Activated gamma-delta T cell treated with Interleukin-2 at 50 U/mL for 16 hours (primary cell): ENCODE results near the gene EIF4A3.
"Not testable (repeated sequence)": the region's sequence is repeated elsewhere in the genome, so short reads cannot be mapped to it uniquely, and the experiment has no call there.

Source experiments
- DNase-seq: peaks from one replicate; pipeline ENCODE4 v3.0.0-alpha.2; 2020

The EIF4A3 gene

GRCh38 chr17:80097844-80098691, 48.9 kb downstream of the EIF4A3 start:
- DNase-seq, result no peak

- no peak for DNase-seq
These were observed 49.8 kb downstream of the EIF4A3 start for GRCh38 chr17:80097127-80097621.

- DNase-seq, result no peak
These were observed 50.3 kb downstream of the EIF4A3 start for GRCh38 chr17:80096561-80097021.

GRCh38 chr17:80095844-80096475, 51.0 kb downstream of the EIF4A3 start:
- no peak for DNase-seq

DNA sequence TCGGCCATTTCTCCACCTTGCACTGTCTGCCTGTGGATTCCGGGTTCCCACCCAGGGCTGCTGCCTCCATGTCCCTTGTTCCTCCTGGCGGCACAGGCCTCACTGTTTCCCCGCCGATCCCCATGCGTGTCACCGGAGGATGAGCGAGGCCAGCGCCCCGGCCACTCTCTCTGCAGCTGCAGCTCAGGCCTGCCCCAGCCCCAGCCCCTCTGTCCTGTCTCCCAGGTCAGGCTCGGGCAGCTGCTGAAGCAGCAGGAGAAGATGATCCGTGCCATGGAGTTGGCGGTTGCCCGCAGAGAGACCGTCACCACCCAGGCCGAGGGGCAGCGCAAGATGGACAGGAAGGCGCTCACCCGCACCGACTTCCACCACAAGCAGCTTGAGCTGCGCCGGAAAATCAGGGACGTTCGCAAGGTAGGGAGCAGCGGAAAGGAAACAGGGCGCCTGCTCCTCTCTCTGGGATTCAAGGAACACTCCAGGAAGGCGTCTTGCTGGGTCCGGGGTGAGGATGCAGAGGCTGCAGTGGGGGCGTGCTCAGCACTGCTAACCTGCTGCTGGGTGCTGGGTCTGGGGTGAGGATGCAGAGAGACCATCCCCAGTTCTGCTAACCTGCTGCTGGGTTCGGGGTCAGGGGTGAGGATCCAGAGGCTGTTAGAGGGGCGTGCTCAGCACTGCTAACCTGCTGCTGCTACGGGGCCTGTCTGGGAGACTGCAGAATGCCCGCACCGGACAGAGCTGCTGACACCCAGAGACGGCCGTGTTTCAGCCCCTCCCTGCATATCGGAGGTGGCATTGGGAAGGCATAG, 51.7 kb downstream of the EIF4A3 start:
- DNase-seq, result no peak

GRCh38 chr17:80092959-80093358, 54.0 kb downstream of the EIF4A3 start:
- DNase-seq, result no peak

DNA sequence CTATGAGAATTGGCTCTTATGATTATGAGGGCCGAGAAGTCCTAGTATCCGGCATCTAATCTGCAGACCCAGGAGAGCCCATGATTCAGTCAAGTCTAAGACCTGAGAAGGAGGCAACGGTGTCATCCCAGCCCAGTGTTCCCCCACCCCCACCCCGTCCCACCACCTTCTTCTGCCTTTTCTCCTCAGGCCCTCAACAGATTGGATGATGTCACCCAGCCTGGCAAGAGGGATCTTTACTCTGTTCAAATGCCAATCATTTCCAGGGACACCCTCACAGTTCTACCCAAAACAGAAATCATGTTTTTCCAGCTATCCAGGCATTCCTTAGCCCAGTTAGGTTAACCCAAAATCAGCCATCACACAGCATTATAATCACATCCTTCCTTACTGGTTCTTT, 55.6 kb downstream of the EIF4A3 start:
- no peak for DNase-seq

GRCh38 chr17:80090164-80090563, 56.8 kb downstream of the EIF4A3 start:
- not testable (repeated sequence) for DNase-seq

- DNase-seq, result no peak
These were observed 57.2 kb downstream of the EIF4A3 start for GRCh38 chr17:80089762-80090161.

DNA sequence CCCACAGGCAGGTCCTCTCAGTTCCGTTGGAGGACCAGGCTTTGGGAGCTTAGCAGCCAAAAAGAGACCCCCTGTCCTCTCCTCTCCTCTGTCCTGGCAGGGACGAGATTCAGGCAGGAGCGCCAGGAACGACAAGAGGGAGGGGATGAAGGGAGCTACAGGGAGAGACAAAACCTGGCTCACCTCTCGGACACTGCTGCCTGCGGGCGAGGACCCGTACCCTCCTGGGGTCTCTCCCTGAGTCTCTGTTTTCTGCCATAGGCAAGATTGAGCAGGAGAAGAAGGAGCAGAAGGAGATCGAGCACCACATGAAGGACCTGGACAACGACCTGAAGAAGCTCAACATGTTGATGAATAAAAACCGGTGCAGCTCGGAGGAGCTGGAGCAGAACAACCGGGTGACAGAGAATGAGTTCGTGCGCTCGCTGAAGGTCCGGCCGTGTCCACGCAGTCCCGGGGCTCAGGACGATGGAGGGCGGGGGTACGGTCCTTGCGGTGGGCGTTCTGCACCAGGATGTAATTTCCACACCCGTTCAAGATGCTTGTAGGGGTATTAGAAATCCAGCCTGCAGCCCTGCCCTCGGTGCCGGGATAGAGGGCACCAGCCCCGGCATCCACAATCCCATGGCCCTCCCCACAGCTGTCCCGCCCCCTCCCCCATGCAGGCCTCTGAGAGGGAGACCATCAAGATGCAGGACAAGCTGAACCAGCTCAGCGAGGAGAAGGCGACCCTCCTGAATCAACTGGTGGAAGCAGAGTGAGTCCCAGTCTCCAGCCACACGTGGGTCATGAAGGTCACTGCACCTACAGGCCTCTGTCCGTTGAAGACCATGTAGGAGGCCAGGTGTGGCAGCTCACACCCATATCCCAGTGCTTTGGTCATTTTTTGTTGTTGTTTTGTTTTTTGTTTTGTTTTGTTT, 59.3 kb downstream of the EIF4A3 start:
- no peak for DNase-seq

GRCh38 chr17:80086616-80087015, 60.3 kb downstream of the EIF4A3 start:
- no peak for DNase-seq

DNA sequence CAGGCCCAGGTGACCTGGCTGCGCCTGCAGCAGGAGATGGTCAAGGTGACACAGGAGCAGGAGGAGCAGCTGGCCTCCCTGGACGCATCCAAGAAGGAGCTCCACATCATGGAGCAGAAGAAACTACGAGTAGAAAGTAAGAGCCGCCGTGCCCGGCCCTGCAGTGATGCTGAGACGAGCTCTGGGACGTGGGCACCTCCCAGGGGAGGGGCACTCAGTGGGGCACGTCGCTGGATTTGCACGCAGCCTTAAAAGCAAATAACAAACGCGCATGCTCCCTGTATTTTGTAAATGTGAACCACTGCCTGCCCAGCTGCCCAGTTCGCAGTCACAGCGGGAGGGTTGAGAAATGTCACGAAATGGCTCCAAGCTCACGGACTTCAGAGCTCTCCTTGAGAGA, 60.8 kb downstream of the EIF4A3 start:
- DNase-seq, result no peak

GRCh38 chr17:80084773-80085172, 62.2 kb downstream of the EIF4A3 start:
- no peak for DNase-seq
